ENCODE data around the gene CHML.

GRCh38 chr1:241596633-241597032 is 43.5 kb downstream of the CHML start:
- TF ChIP-seq CTCF (conservative IDR thresholded peaks at IDR 0.05; ENCODE audit: low read length) (no peak), EZH2phosphoT487 (IDR thresholded peaks at IDR 0.05; ENCODE audit: borderline replicate concordance) (no peak)
